Stimulated activated CD8-positive, alpha-beta memory T cell treated with anti-CD3 and anti-CD28 coated beads, Interleukin-7, amount 100 ng/mL, for 48 hours (primary cell): ENCODE results near the gene C18orf32.
"Not testable (repeated sequence)": the region's sequence is repeated elsewhere in the genome, so short reads cannot be mapped to it uniquely, and the experiment has no call there.

Experiments
- DNase-seq, 2 donors: peaks; one replicate each; pipeline ENCODE4 v3.0.0-alpha.2; 2020; ENCODE audit warnings: low read depth in 1 of 2; ENCODE audit errors: extremely low read depth in 1 of 2

Gene C18orf32

DNA sequence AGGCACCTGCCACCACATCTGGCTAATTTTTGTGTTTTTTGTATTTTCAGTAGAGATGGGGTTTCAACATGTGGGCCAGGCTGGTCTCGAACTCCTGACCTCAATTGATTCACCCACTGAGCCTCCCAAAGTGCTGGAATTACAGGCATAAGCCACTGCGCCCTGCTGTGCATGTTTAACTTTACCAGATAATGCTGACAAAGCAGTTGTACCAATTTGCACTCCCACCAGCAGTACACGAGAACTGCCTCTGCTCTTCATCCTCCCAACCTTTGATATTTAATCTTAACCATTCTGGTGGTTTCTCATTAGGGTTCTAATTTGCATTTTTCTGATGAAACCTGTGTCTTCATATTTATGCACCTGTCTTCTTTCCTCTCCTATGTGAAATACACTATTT is 14.6 kb downstream of the C18orf32 start:
- no peak for DNase-seq

- no peak for DNase-seq
Measured at GRCh38 chr18:49471532-49471931, 15.5 kb downstream of the C18orf32 start.

GRCh38 chr18:49467599-49467998 is 19.4 kb downstream of the C18orf32 start:
- DNase-seq, result no peak

GRCh38 chr18:49467019-49467563 is 19.9 kb downstream of the C18orf32 start:
- no peak for DNase-seq

DNA sequence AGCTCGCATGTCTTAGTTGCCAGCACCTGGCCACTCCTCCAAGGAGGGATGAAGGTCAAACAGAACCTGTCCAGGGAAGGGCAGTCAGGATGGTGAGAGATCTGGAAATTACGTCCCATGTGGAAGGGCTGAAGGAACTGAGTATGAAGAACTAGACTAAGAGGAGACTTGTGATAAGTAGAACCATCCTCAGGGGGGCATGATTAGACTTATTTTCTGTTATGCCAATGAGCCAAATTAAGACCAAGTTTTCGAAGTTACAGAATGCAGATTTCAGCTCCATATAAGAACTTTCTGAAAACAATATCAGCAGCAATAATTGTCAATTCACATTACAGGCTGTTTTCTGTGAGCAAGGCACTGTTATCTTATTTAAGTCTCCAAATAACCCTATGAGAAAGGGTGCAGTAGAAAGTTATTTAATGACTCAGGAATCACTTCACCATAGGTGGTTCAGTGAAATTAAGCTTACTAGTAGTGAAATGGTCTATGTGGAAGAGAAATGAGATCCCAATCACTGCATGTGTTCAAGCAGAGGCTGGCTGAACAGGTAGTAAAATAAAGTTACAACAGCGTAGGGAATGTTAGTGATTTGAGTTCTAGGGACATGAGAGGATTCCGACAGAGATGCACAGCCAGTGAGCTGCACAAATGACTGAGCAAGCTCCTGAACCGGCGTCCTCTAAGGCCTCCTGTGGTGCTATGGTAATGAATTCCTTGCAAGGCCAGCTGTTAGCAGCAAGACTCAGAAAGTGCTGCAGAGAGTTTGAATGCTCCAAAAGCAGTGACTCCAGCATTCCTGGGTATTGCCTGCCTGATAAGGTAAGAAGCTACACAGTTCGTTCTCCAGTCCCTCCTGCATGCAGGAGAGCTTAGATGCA is 22.1 kb downstream of the C18orf32 start:
- DNase-seq, result no peak

GRCh38 chr18:49461602-49461977 is 25.4 kb downstream of the C18orf32 start:
- DNase-seq, result no peak

- DNase-seq, result no peak
Measured at GRCh38 chr18:49460976-49461601, 25.9 kb downstream of the C18orf32 start.

- peak in 1 of 2 donors; percentile 16 for DNase-seq
Measured at GRCh38 chr18:49459404-49460171, 27.4 kb downstream of the C18orf32 start.

DNA sequence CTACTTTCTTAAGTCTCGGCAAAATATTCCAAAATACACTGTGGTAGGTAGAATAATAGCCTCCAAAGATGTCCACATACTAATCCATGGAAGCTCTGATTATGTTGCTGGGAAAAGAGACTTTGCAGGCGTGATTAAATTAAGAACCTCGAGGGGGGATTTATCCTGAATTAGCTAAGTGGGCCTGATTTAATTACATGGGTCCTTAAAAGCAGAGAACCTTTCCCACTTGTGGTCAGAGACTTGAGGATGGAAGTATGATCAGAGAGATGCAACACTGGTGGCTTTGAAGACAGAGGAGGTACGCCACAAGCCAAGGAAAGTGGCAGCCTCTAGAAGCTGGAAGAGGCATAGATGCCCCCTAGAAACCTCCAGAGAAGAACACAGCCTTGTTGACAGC is 29.4 kb downstream of the C18orf32 start:
- DNase-seq, result no peak

- DNase-seq, result no peak
Measured at GRCh38 chr18:49456794-49457193, 30.2 kb downstream of the C18orf32 start.

- not testable (repeated sequence) for DNase-seq
Measured at GRCh38 chr18:49452534-49452933, 34.5 kb downstream of the C18orf32 start.

- peak in 1 of 2 donors; percentile 25 for DNase-seq
Measured at GRCh38 chr18:49447810-49448745, 39.0 kb downstream of the C18orf32 start.

- no peak for DNase-seq
Measured at GRCh38 chr18:49446481-49446880, 40.6 kb downstream of the C18orf32 start.

DNA sequence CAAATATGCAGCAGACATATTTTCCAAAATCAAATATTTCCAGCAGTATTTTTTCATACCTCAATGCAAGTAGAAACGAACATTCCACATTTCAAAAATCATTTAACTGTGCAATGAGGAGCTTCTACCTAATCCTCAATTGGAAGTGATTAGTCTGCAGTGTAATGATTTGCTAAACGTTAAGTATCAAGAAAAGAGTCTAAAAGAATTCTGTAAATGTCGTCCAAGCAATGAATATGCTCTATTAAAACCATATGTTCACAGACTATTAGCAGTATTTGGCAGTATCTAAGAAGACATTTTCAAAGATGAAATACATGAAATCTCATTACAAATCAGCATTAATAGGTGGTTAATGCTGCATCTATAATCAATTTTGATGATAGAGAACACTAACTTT is 42.5 kb downstream of the C18orf32 start:
- DNase-seq, result no peak

DNA sequence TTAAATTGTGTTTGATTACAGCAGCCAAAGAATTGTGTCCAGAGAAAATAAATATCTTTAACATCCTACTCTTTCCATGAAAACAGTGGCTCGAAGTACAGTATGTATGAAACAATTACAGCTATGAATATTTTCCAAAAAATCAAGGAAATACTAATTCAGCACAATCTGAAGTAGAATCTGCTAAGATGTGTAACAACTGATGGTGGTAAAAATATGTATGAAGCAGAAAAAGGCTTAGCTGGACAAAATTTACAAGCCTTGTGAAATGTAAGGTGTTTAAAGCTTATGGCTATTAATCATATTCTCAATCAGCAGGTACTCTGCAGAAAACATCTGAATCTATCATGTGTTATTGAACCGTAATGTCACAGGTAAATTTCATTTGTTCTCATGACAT is 43.2 kb downstream of the C18orf32 start:
- DNase-seq, result no peak

DNA sequence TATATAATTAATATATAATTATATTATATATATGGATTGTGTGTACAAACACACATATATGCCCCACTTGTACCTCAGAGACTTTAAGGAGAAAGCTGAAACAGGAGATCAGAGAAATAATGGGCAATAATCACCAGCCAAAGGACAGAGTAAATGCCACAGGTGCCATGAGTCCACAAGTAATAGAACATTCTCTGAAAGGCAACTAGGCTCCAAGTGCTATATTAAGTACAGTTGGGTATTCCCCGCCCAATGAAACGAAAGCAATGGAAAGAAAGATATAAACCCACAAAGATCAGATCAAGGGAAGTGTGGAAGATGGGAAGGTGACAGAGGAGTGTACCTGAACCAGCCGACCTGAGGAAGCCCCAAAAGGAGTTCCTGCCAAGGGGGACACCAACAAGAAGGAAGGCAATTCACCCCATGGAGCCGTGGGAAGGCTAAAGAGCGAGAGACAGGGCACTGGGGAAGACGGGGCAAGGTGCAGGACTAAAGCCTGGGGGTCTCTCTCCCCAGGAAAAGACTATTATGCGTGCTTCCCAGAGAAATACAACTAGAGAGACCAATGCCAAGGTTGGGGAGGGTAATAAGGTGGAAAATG is 45.6 kb downstream of the C18orf32 start:
- DNase-seq, result no peak

DNA sequence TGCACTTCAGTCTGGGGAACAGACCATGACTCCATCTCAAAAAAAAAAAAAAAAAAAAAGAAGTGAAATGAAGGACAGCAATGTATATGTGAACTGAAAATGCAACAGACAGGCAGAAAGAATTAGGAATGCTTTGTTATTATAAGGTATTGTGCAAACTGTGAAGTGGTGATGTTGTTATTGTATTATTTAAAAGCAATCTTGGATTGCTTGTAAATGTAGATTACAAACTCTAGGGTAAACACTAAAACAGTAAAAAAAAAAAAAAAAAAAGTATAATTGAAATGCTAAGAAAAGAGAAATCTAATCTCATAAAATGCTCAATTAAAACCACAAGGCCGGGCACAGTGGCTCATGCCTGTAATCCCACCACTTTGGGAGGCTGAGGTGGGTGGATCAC is 51.9 kb downstream of the C18orf32 start:
- DNase-seq, result no peak

- no peak for DNase-seq
Measured at GRCh38 chr18:49432602-49433001, 54.4 kb downstream of the C18orf32 start.

- no peak for DNase-seq
Measured at GRCh38 chr18:49431165-49431962, 55.7 kb downstream of the C18orf32 start.
